GM10266 (cell line): ENCODE data around the gene PVALB.

Experiments
- DNase-seq: peaks from one replicate; pipeline ENCODE4 v3.0.0; 2012; ENCODE audit errors: extremely low spot score
- TF ChIP-seq, protein P1 (sequence below): IDR thresholded peaks from 2 replicates; pipeline ENCODE4 v1.5.1; 2012; ENCODE audit warnings: mild to moderate bottlenecking, low read depth; ENCODE audit not compliant: control insufficient read depth, insufficient read depth; ENCODE audit errors: missing control alignments

Gene PVALB

DNA sequence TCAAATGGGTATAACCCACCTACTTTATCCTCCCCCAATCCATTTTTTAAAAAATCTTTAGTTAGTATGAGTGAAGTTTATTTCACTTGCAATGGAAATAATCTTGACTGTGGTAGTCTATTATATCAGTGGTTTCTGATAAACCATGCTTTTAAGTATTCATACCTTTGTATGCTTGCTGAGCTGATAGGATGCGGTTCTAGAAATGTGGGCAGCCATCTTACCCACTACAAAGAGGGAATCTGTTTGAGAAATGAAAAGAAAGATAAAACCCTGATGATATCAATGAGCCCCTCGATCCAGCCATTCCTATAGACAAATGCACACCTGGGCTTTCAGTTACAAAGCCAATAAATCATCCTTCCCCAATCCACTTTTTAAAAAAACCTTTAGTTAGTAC, 13.8 kb upstream of the PVALB start:
- TF ChIP-seq, protein P1, sequence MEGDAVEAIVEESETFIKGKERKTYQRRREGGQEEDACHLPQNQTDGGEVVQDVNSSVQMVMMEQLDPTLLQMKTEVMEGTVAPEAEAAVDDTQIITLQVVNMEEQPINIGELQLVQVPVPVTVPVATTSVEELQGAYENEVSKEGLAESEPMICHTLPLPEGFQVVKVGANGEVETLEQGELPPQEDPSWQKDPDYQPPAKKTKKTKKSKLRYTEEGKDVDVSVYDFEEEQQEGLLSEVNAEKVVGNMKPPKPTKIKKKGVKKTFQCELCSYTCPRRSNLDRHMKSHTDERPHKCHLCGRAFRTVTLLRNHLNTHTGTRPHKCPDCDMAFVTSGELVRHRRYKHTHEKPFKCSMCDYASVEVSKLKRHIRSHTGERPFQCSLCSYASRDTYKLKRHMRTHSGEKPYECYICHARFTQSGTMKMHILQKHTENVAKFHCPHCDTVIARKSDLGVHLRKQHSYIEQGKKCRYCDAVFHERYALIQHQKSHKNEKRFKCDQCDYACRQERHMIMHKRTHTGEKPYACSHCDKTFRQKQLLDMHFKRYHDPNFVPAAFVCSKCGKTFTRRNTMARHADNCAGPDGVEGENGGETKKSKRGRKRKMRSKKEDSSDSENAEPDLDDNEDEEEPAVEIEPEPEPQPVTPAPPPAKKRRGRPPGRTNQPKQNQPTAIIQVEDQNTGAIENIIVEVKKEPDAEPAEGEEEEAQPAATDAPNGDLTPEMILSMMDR = no peak
- DNase-seq = no peak

DNA sequence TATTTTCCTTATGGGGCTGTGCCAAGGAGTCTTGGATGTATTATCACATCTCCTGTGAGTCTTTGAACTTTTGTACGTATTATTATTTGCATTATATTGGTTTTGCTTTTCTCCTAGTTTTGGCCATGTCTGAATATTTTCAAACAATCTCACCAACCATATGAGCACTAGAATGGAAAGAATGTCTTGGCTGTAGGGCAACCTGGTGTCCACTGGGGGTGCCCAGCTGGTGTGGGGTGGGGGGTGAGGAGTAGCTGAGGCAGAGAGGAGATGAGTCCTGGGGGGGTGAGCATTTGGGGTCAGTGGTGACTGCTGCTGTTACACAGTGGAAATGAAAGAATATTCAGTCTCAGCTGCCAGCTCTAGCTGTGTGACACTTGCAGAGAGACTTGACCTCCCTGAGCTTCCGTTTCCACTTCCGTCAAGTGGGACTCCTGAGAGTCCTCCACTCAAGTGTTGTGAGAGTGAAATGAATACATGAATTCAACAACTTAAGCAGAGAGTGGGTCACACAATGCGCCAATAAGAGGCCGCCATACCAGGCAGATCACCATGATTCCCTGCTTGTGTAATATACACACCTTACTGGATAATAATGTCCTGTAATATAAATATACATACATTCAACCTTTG, 12.7 kb upstream of the PVALB start:
- TF ChIP-seq, protein P1 = no peak
- DNase-seq = no peak

DNA sequence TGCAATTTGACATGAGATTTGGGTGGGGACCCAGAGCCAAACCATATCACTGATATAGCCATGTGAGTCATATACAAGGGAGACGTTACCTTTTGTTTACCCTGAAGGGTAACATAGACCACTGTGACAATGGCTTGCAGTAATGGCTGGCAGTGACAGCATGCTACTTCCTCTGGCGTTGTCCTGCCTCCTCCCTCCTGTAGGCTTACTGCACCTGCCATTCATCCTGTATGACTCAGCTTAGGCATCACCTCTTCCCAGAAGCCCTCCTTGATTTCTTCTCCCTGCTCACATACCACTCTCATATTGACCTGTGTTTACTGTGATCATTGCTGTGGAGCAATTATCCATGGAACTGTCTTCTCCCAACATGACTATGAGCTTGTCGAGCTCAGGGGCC, 12.0 kb upstream of the PVALB start:
- no peak for DNase-seq
- TF ChIP-seq, protein P1 = no peak

DNA sequence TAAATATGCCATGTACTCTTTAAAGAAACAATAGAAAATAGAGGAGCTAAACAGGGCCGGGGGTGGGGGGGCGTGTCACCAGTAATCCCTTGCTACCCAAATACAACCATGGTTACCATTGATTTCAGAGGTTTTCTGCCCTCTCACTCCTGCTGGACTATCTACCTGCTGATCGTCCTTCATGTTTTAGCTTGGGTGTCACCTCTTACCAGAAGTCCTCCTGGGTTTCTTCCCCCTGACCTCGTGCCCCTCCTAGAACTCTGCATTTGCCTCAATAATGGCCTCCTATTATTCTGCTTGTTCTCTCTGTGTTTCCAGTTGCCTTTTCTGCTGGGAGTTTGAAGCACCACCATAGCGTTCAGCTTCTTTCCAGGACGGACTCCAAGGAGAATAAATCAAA, 9.4 kb upstream of the PVALB start:
- TF ChIP-seq, protein P1 = no peak
- DNase-seq = no peak

DNA sequence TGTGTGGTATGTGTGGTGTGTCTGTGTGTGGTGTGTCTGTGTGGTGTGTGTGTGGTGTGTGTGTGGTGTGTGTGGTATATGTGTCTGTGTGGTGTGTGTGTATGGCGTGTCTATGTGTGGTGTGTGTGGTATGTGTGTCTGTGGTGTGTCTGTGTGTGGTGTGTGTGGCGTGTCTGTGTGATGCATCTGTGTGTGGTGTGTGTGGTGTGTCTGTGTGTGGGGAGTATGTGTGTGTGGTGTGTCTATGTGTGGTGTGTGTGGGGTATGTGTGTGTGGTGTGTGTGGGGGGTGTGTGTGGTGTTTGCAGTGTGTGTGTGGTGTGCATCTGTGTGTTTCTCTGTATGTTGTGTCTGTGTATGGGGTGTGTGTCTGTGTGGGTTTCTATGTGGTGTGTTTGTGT, 7.8 kb upstream of the PVALB start:
- TF ChIP-seq, protein P1 = no peak

DNA sequence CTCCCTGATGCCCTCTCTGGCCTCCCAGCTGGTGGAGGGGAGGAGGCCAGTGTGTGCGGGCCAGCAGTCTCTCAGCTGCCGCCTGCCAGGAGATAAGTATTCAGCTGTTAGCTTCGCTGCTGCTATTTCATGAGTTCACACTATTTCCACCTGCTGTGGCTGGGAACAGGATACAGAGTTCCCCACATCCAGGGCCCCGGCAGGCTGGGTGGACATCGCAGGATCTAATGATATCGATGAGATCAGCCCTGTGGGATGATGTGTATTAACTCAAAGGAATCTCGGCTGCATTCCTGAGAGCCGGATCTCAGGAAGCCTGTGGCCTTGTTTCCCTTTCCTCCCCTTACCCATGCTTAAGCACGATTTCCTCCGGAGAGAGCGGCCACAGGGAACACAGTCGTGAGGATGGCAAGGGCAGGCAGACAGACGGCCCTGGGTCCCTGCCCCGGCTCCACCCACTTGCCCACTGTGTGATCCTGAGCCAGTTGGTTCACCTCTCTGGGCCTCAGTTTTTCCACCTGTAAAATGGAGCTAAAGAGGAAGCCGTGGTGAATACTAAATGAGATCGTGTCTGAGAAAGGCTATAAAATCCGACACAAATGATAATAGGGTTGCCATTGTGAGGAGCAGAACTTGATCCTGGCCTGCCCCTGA, 6.5 kb upstream of the PVALB start:
- no peak for DNase-seq
- TF ChIP-seq, protein P1 = no peak

More for the DNA sequence above, 7.8 kb upstream of the PVALB start:
- DNase-seq = no peak

DNA sequence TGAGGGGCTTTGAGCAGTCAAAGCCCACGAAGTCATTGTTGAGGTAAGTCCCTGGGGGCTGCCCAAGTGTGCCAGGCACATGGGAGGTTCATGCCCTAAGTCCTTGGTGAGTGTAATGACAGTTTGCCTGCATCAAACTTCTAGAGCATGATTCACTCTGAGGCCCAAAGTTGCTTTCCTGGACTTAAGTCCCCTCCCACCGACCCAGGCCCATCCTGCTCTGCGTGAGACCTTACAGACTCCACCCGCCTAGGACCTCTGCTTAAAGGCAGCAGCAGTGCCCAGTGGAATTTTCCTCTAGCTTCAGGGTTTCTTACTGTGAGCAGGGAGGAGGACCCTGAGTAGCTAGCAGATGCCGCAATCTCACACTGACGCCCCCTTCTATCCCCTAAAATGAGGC, 5.7 kb upstream of the PVALB start:
- DNase-seq = no peak
- TF ChIP-seq, protein P1 = no peak
